Heart right ventricle (tissue), 16 donors: ENCODE data around the gene ADM2. TPM values are rescaled to one million over a fixed set of nuclear protein-coding genes. Genes with fewer than 3 reads are reported as not detected.

Experiments
- ATAC-seq, 8 donors: fragments of 200-7000 bp; cut with Tn5 transposase; one replicate each; pipeline ENCODE4 v1.9.1; 2020; ENCODE audit warnings: mild to moderate bottlenecking in 8 of 8, moderate library complexity in 8 of 8, moderate number of reproducible peaks in 1 of 8
- DNase-seq, 2 donors: peaks; one replicate each; pipeline ENCODE4 v3.0.0-alpha.2; 2020
- H3K27ac ChIP-seq, 10 donors: fragments of 200-600 bp; sonication (generic) in 2 of 10; one replicate each; pipeline versions ENCODE4 v1.5.0 to v1.8.0; 2020 to 2022; ENCODE audit warnings: mild to moderate bottlenecking in 3 of 10
- H3K27me3 ChIP-seq, 7 donors: fragments of 200-600 bp; one replicate each; pipeline ENCODE4 v1.8.0; 2021 to 2022; ENCODE audit warnings: mild to moderate bottlenecking in 2 of 7
- H3K36me3 ChIP-seq, 9 donors: fragments of 200-600 bp; sonication (generic) in 1 of 9; one replicate each; pipeline versions ENCODE4 v1.5.0 to v1.8.0; 2020 to 2022; ENCODE audit warnings: mild to moderate bottlenecking in 2 of 9
- H3K4me1 ChIP-seq, 9 donors: fragments of 200-600 bp; sonication (generic) in 1 of 9; one replicate each; pipeline versions ENCODE4 v1.5.0 to v1.8.0; 2020 to 2022; ENCODE audit warnings: mild to moderate bottlenecking in 4 of 9
- H3K4me3 ChIP-seq, 10 donors: fragments of 200-600 bp; sonication (generic) in 2 of 10; one replicate each; pipeline versions ENCODE4 v1.5.0 to v1.8.0; 2020 to 2022; ENCODE audit warnings: mild to moderate bottlenecking in 7 of 10, moderate library complexity in 2 of 10
- H3K9me3 ChIP-seq, 11 donors: fragments of 200-600 bp in 10 of 11; sonication (generic) in 2 of 11; one replicate each; pipeline versions ENCODE4 v1.5.0 to v1.8.0; 2013 to 2022; ENCODE audit warnings: mild to moderate bottlenecking in 2 of 11, control low read depth in 1 of 11, moderate library complexity in 1 of 11
- WGBS, 2 donors: extraction: QIAGEN DNeasy Blood & Tissue Kit; methylation state at CpG; one replicate each; pipeline ENCODE4 v1.1.7; 2013; ENCODE audit warnings: inconsistent platforms in 1 of 2; 5-methylcytosine and 5-hydroxymethylcytosine counted together
- intact Hi-C, 10 donors: fragments of 100-400 bp; cut with DNase I; formaldehyde crosslinking; loops; one replicate each; pipeline versions ENCODE4 v1.11.1 to v1.14.2; 2022
- polyA plus RNA-seq, 2 donors: library from polyadenylated mRNA; stranded (reverse); fragments of 200-250 nt; gene quantifications; one replicate each; pipeline ENCODE4 v1.2.3, GENCODE V29; 2013
- total RNA-seq, 10 donors: library from RNA; stranded (reverse); fragmentation: NEBNext Ultra II Directional in 3 of 10; extraction: Animal tissue kit (Norgen Biotek cat#: 25700) in 3 of 10; gene quantifications; one replicate each; pipeline versions ENCODE4 v1.2.1 to v1.2.4, GENCODE V29; 2021 to 2023
- TF ChIP-seq, protein P1 (sequence below), 9 donors: fragments of 200-600 bp; sonication (generic) in 2 of 9; IDR thresholded peaks; one replicate each; pipeline versions ENCODE4 v1.5.0 to v1.8.0; 2021 to 2022; ENCODE audit warnings: antibody characterized with exemption in 9 of 9, mild to moderate bottlenecking in 5 of 9, moderate library complexity in 1 of 9
- donor health status: Arrhythmogenic right ventricular cardiomyopathy.
- donor health status: ischemic (EF 13 %, LVEDD 7.1; RV severe dilation, severe dysfunction).
- donor health status: healthy with polysubstance abuse.
- donor health status: DM: no; HTN: yes; CAD: no.
- donor health status: DM: no; HTN: no; CAD: no.
- donor health status: ischemic (EF 25% LVEDD 6.9; RV normal size, moderate dysfunction).
- donor health status: ischemic (EF 25% LVEDD 5.7; RV mildly dilated, moderate dysfunction).
- donor health status: healthy.
- donor health status: DM: yes; HTN: yes; CAD: no.
- donor health status: Ischemic cardiomyopathy.
- donor health status: ischemic (EF 35%, LVEDD 5.7; RV mildly dilated, moderate dysfunction).
- donor health status: nonischemic (EF 11% LVEDD 7.7; RV severe dilation, severe dysfunction).
- donor health status: DM: yes; HTN: yes; CAD: no.
- donor health status: PGD.
- donor health status: ischemic (EF 29% LVEDD 5.4; RV normal size, mild dysfunction).
- donor health status: nonischemic (EF 23%, LVEDD 6.1; RV moderate dilation, normal function).

The ADM2 gene
- total and polyA plus RNA-seq, 12 donors = 0.07 to 0.53 (median 0.15) TPM; not detected in 7

DNA sequence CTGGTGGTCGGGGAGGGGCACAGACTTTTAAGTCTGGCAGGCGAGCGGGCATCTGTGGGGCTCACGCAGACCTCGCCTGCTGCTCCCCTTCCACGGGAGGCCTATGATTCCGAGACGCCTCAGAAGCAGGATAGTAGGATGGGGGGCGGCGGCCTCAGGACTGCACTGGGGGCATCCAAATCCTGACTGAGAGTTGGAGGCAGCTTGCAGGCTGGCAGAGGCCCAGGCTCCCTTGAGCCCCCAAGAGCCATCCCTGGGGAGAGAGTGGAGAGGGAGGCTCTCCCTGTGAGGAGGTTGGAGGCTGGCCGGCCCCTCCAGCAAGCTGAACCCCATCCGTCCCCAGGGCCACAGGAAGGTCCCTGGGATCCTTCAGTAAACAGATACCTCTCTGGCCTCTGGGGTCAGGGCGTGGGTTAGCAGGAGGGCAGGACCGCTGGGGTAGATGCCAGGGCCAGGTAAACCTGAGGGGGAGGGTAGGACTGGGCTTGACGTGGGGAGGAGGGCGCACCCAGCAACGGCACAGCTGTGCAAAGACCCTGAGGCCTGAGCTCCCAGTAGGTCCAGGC, 39.8 kb upstream of the ADM2 start:
- DNase-seq = peak in 1 of 2 donors; percentile 10
- 93 to 94% methylated on average over 17 of the region's 17 CpGs for WGBS, 2 donors
- H3K36me3 ChIP-seq = peaks cover 0 to 92% (median 40%) of the 10 kb centered on the region in 9 donors
- intact Hi-C loops = no loop called here
- ATAC-seq = no peak
- H3K27ac ChIP-seq = no peak overlapping the region
- no peaks in the 10 kb centered on the region for H3K9me3 ChIP-seq
- no peak overlapping the region for H3K4me3 ChIP-seq
- TF ChIP-seq, protein P1, sequence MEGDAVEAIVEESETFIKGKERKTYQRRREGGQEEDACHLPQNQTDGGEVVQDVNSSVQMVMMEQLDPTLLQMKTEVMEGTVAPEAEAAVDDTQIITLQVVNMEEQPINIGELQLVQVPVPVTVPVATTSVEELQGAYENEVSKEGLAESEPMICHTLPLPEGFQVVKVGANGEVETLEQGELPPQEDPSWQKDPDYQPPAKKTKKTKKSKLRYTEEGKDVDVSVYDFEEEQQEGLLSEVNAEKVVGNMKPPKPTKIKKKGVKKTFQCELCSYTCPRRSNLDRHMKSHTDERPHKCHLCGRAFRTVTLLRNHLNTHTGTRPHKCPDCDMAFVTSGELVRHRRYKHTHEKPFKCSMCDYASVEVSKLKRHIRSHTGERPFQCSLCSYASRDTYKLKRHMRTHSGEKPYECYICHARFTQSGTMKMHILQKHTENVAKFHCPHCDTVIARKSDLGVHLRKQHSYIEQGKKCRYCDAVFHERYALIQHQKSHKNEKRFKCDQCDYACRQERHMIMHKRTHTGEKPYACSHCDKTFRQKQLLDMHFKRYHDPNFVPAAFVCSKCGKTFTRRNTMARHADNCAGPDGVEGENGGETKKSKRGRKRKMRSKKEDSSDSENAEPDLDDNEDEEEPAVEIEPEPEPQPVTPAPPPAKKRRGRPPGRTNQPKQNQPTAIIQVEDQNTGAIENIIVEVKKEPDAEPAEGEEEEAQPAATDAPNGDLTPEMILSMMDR (IDR thresholded peaks at IDR 0.05) = no peak
- peaks cover 0 to 8% (median 0%) of the 10 kb centered on the region in 9 donors for H3K4me1 ChIP-seq
- no peaks in the 10 kb centered on the region for H3K27me3 ChIP-seq

DNA sequence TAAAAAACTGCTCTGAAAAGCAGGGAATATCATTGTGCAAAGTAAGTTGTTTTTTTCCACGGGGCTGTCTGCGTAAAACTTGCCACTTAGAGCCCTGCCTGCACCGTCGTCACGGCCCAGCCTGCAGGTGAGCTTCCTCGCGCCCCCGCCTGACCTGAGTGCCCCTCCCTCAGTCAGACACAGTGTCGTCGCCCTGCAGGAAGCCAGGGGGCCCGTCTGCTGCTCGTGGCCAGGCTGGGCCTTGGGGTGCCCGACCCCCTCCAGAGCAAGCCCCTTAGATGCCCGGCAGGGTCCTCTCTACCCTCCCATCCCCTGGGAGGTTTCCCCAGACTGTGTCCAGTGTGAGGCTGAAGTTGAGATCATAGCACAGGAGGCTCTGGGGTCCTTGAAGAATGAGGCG, 38.1 kb upstream of the ADM2 start:
- peak in 1 of 2 donors; percentile 20 for DNase-seq
- no peak for ATAC-seq
- Histone ChIP-seq H3K27me3 (no peaks in the 10 kb centered on the region), H3K27ac (no peak overlapping the region), H3K4me1 (peaks cover 0 to 8% (median 0%) of the 10 kb centered on the region in 9 donors), H3K4me3 (no peak overlapping the region), H3K9me3 (no peaks in the 10 kb centered on the region), H3K36me3 (peaks cover 0 to 92% (median 49%) of the 10 kb centered on the region in 9 donors)
- 79 to 81% methylated on average over 15 of the region's 15 CpGs for WGBS, 2 donors
- TF ChIP-seq, protein P1 (IDR thresholded peaks at IDR 0.05) = no peak
- intact Hi-C loops = no loop called here

DNA sequence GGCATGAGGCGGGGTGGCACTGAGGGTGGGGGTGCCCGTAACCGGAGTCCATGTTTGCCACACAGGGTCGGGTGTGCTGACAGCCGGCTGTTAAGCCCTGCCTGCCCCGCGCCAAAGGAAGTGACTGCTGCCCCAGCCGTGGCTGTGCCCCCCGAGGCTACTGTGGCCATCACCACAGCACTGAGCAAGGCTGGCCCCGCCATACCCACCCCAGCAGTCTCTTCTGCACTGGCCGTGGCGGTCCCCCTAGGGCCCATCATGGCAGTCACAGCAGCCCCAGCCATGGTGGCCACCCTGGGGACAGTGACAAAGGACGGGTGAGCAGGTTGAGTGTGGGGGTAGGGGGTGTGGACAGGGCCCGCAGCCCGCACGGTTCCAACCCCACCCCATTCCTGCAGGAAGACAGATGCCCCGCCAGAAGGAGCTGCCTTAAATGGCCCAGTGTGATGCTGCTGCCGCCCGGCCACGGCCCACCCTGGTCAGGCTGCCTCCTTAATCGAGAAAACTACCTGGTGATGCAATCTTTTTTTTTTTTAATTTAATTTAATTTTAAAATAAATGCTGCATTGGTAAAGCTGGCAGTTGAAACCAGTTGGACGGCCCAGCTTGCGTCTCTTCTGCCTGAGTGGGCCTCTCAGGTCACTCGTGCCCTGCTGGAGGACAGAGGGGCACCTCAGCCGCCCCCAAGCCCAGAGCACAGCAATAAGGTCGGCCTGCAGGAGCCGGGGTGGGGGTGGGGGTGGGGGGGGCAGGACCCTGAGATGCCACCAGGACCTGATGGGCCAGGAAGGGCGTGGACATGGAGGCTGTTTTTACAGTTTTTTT, 37.3 kb upstream of the ADM2 start:
- peak in 1 of 2 donors; percentile 16 for DNase-seq
- ATAC-seq = peak in 4 of 8 donors; percentile 1 to 14 (median 4)
- Histone ChIP-seq H3K9me3 (no peaks in the 10 kb centered on the region), H3K27ac (no peak overlapping the region), H3K27me3 (no peaks in the 10 kb centered on the region), H3K4me1 (peaks cover 0 to 8% (median 0%) of the 10 kb centered on the region in 9 donors), H3K36me3 (peaks cover 0 to 92% (median 44%) of the 10 kb centered on the region in 9 donors), H3K4me3 (no peak overlapping the region)
- WGBS, 2 donors = 75 to 79% methylated on average over 28 of the region's 28 CpGs
- TF ChIP-seq, protein P1 (IDR thresholded peaks at IDR 0.05) = no peak
- intact Hi-C loops = no loop called here

DNA sequence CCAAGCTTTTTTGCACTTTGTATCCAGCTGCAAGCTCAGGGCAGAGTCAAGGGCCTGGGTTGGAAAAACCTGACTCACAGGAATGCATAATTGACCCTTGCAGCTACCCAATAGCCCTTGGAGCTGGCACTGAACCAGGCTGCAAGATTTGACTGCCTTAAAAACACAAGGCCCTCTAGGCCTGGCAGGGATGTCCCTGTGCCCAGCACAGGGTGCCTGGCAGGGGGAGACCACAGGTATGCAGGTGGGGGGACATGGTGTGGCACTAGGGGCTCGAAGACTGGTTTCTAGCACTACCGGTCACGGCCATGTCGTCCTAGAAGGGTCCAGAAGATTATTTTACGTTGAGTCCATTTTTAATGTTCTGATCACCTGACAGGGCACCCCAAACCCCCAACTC, 36.7 kb upstream of the ADM2 start:
- peak in 1 of 8 donors; percentile 7 for ATAC-seq
- DNase-seq = no peak
- 86 to 89% methylated on average over 5 of the region's 5 CpGs for WGBS, 2 donors

More for the DNA sequence above, 36.7 kb upstream of the ADM2 start:
- TF ChIP-seq, protein P1 (IDR thresholded peaks at IDR 0.05) = no peak
- Histone ChIP-seq H3K27me3 (no peaks in the 10 kb centered on the region), H3K4me3 (no peak overlapping the region), H3K36me3 (peaks cover 0 to 90% (median 40%) of the 10 kb centered on the region in 9 donors), H3K27ac (no peak overlapping the region), H3K9me3 (no peaks in the 10 kb centered on the region), H3K4me1 (peaks cover 0 to 8% (median 0%) of the 10 kb centered on the region in 9 donors)
- intact Hi-C loops = no loop called here
